ENCODE results near the gene TOR3A.

DNA sequence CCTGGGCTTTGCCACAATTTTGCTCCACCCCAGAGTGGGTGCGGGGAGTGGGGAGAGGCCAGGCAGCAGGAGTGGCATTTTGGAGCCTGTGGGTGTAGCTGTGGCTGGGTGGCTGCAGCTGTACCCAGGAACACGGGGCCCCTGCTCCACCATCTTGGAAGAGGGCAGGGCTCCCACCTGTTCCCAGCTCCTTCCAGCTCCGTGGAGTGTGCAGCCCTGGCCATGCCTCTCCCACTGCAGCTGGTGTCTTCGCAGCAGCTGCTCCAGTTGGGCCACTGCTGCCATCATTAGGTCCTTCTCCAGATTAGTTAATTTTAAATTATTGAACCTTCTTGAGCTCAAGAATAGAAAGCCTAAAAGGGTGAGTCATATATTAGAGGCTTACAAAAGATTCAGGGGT lies 38.6 kb upstream of the TOR3A start:
- TF ChIP-seq, protein P1, sequence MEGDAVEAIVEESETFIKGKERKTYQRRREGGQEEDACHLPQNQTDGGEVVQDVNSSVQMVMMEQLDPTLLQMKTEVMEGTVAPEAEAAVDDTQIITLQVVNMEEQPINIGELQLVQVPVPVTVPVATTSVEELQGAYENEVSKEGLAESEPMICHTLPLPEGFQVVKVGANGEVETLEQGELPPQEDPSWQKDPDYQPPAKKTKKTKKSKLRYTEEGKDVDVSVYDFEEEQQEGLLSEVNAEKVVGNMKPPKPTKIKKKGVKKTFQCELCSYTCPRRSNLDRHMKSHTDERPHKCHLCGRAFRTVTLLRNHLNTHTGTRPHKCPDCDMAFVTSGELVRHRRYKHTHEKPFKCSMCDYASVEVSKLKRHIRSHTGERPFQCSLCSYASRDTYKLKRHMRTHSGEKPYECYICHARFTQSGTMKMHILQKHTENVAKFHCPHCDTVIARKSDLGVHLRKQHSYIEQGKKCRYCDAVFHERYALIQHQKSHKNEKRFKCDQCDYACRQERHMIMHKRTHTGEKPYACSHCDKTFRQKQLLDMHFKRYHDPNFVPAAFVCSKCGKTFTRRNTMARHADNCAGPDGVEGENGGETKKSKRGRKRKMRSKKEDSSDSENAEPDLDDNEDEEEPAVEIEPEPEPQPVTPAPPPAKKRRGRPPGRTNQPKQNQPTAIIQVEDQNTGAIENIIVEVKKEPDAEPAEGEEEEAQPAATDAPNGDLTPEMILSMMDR (IDR thresholded peaks at IDR 0.05), result no peak
- no peak for TF ChIP-seq EZH2 (IDR thresholded peaks at IDR 0.05; ENCODE audit: borderline replicate concordance, insufficient read depth, low read depth, low read length, poor library complexity, severe bottlenecking)

Measured in B cell (primary cell).